OCI-LY7 (cell line): Measurements from ENCODE around the gene WDR5B.

ENCODE experiments used
- EZH2phosphoT487 ChIP-seq: fragments of 200-600 bp; sonication (generic); IDR thresholded peaks from 2 replicates; pipeline ENCODE4 v1.6.1; 2018; ENCODE audit warnings: low read depth, borderline replicate concordance, mild to moderate bottlenecking, mixed run types, antibody characterized with exemption, low read length, moderate library complexity, mixed read lengths
- TF ChIP-seq, protein P1 (sequence below): fragments of 200-600 bp; sonication (generic); conservative IDR thresholded peaks from 2 replicates; pipeline ENCODE4 v1.5.1; 2014; ENCODE audit warnings: mild to moderate bottlenecking, antibody characterized with exemption, low read length, moderate library complexity, mixed read lengths

GRCh38 chr3:122414391-122414790 lies 1.5 kb downstream of the WDR5B start:
- TF ChIP-seq, protein P1, sequence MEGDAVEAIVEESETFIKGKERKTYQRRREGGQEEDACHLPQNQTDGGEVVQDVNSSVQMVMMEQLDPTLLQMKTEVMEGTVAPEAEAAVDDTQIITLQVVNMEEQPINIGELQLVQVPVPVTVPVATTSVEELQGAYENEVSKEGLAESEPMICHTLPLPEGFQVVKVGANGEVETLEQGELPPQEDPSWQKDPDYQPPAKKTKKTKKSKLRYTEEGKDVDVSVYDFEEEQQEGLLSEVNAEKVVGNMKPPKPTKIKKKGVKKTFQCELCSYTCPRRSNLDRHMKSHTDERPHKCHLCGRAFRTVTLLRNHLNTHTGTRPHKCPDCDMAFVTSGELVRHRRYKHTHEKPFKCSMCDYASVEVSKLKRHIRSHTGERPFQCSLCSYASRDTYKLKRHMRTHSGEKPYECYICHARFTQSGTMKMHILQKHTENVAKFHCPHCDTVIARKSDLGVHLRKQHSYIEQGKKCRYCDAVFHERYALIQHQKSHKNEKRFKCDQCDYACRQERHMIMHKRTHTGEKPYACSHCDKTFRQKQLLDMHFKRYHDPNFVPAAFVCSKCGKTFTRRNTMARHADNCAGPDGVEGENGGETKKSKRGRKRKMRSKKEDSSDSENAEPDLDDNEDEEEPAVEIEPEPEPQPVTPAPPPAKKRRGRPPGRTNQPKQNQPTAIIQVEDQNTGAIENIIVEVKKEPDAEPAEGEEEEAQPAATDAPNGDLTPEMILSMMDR, result no peak
- TF ChIP-seq EZH2phosphoT487, result no peak
